ENCODE measurements around the gene FOXP1. TPM values are rescaled to one million over a fixed set of nuclear protein-coding genes. Genes with fewer than 3 reads are reported as not detected.

The FOXP1 gene
- total and polyA plus RNA-seq, 2 of the 8 experiments (the other 6 are each of a cell fraction or from before 2014, with no cell fraction given) = 13.9 to 25.4 TPM

- TF ChIP-seq NANOG (IDR thresholded peaks at IDR 0.05; ENCODE audit: insufficient read depth, low read depth, low read length, poor library complexity, severe bottlenecking) (no peak), CBX5 (IDR thresholded peaks at IDR 0.05; ENCODE audit: low read depth, low read length) (no peak), CTCF (IDR thresholded peaks at IDR 0.05; ENCODE audit: control extremely low read depth in 1 of 3, insufficient read depth in 1 of 3, low read depth in 1 of 3, low read length in 3 of 3) (no peak)
Measured at GRCh38 chr3:70996082-70996481, 587.4 kb downstream of the FOXP1 start (continued).

All from H1 (cell line).